K562 (cell line): ENCODE results near the gene FUCA1. TPM values are rescaled to one million over a fixed set of nuclear protein-coding genes. Genes with fewer than 3 reads are reported as not detected.

Experiments used
- ATAC-seq: fragments of 200-7000 bp; cut with Tn5 transposase; 3 replicates; pipeline ENCODE4 v1.9.1; 2020; ENCODE audit warnings: moderate library complexity
- BruUV-seq: library from RNA; stranded (reverse); fragments of 400-500 nt; replicated peaks from 2 replicates; lab custom pipeline; 2021; lab: Mats Ljungman, UMichigan
- CTCF ChIA-PET: fragments of 300-600 bp; formaldehyde crosslinking; extraction: SDS; loops from one replicate; lab custom pipeline; 2021; ENCODE audit warnings: low intra/inter-chr PET ratio; lab: Yijun Ruan, JAX
- POLR2A ChIA-PET: fragments of 300-600, 350-650 bp; sonication (Branson Sonifier 250); formaldehyde crosslinking; extraction: SDS; loops from one replicate; lab custom pipeline; 2021; ENCODE audit warnings: antibody characterized with exemption, inconsistent platforms; lab: Yijun Ruan, JAX
- DNase-seq, 4 experiments: peaks; one replicate each; pipeline versions ENCODE4 v3.0.0 to v3.0.0-alpha.2; 2011 to 2018; ENCODE audit warnings: low spot score in 3 of 4, mixed read lengths in 3 of 4; ENCODE audit errors: extremely low read depth in 1 of 4
- FAIRE-seq: peaks from 2 replicates; lab custom pipeline; 2011; peaks lifted over from hg19 to GRCh38; lab: Jason Lieb, UNC
- H2AFZ ChIP-seq: 2 replicates; pipeline ENCODE4 v1.6.0; 2011; ENCODE audit warnings: low read depth, low read length, control low read depth, inconsistent platforms
- H3K27ac ChIP-seq: fragments of 200-600 bp; 3 replicates; pipeline ENCODE4 v1.8.0; 2011; ENCODE audit warnings: low read depth, mild to moderate bottlenecking, control low read depth, inconsistent platforms, low read length, moderate library complexity, mixed read lengths; ENCODE audit errors: extremely low read depth
- H3K27me3 ChIP-seq, 2 experiments: fragments of 300-600 bp in 1 of 2; 2 replicates in 1 of 2; 3 replicates in 1 of 2; pipeline versions ENCODE4 v1.6.0 to v1.8.0; 2011; ENCODE audit warnings: inconsistent platforms in 2 of 2, low read length in 2 of 2, mild to moderate bottlenecking in 1 of 2, mixed read lengths in 1 of 2, moderate library complexity in 1 of 2; ENCODE audit not compliant: control insufficient read depth in 2 of 2, insufficient read depth in 2 of 2
- H3K36me3 ChIP-seq: fragments of 300-600 bp; 3 replicates; pipeline ENCODE4 v1.8.0; 2011; ENCODE audit warnings: mild to moderate bottlenecking, low read length, inconsistent platforms; ENCODE audit not compliant: control insufficient read depth, insufficient read depth
- H3K4me1 ChIP-seq, 2 experiments: fragments of 200-600 bp in 1 of 2; replicated peaks in 1 of 2; 2 replicates in 1 of 2; 3 replicates in 1 of 2; pipeline versions ENCODE4 v1.5.1 to v1.8.0; 2011; ENCODE audit warnings: inconsistent platforms in 2 of 2, low read length in 2 of 2, mild to moderate bottlenecking in 1 of 2, mixed read lengths in 1 of 2, moderate library complexity in 1 of 2; ENCODE audit not compliant: control insufficient read depth in 2 of 2, insufficient read depth in 2 of 2
- H3K4me2 ChIP-seq: 2 replicates; pipeline ENCODE4 v1.6.1; 2011; ENCODE audit warnings: low read length, control low read depth, inconsistent platforms, mixed read lengths; ENCODE audit not compliant: insufficient read depth
- H3K4me3 ChIP-seq: fragments of 200-600 bp; sonication (generic), shearing (Covaris generic); 2 replicates; pipeline ENCODE4 v1.5.1; 2016; ENCODE audit warnings: control low read depth, inconsistent platforms
- H3K79me2 ChIP-seq: fragments of 200-600 bp; 3 replicates; pipeline ENCODE4 v1.8.0; 2011; ENCODE audit warnings: low read length, inconsistent platforms; ENCODE audit not compliant: control insufficient read depth, insufficient read depth
- H3K9ac ChIP-seq, 2 experiments: 2 replicates each; pipeline versions ENCODE4 v1.6.0 to v1.6.1; 2011; ENCODE audit warnings: low read depth in 2 of 2, low read length in 2 of 2, control low read depth in 1 of 2, inconsistent platforms in 1 of 2, mild to moderate bottlenecking in 1 of 2, mixed read lengths in 1 of 2; ENCODE audit not compliant: insufficient read depth in 1 of 2
- H3K9me1 ChIP-seq: one replicate; pipeline ENCODE4 v1.6.0; 2011; ENCODE audit warnings: inconsistent platforms, mild to moderate bottlenecking, low read length, moderate library complexity; ENCODE audit not compliant: control insufficient read depth, insufficient read depth
- H3K9me3 ChIP-seq: replicated peaks from 2 replicates; pipeline ENCODE4 v1.5.1; 2011; ENCODE audit warnings: low read depth, low read length, inconsistent platforms; ENCODE audit not compliant: control insufficient read depth, insufficient read depth
- H4K20me1 ChIP-seq: replicated peaks from 2 replicates; pipeline ENCODE4 v1.6.1; 2011; ENCODE audit warnings: low read length, inconsistent platforms, mixed read lengths; ENCODE audit not compliant: control insufficient read depth, insufficient read depth
- COPS2 ChIP-seq: fragments of 450-650 bp; conservative IDR thresholded peaks from 2 replicates; pipeline ENCODE4 v1.6.1; 2016; ENCODE audit warnings: mild to moderate bottlenecking, moderate library complexity
- CREB1 ChIP-seq, 2 experiments: sonication (generic) in 1 of 2; formaldehyde crosslinking in 1 of 2; IDR thresholded peaks; 2 replicates each; pipeline versions ENCODE4 v1.6.1 to v1.8.0; 2012 to 2022; ENCODE audit warnings: inconsistent platforms in 1 of 2, mild to moderate bottlenecking in 1 of 2, missing genetic modification reagents in 1 of 2, moderate library complexity in 1 of 2
- DNMT1 ChIP-seq: fragments of 450-650 bp; IDR thresholded peaks from 2 replicates; pipeline ENCODE4 v1.6.1; 2016; ENCODE audit warnings: antibody characterized with exemption, mild to moderate bottlenecking
- E2F3 ChIP-seq: fragments of 250-450 bp; sonication (Bioruptor Pico); IDR thresholded peaks from 2 replicates; pipeline ENCODE4 v1.4.0; 2020; ENCODE audit warnings: mild to moderate bottlenecking
- FOXM1 ChIP-seq, 2 experiments: fragments of 450-650 bp in 1 of 2; sonication (generic) in 1 of 2; formaldehyde crosslinking in 1 of 2; IDR thresholded peaks; 2 replicates each; pipeline versions ENCODE4 v1.6.1 to v1.9.0; 2017 to 2022; ENCODE audit warnings: low read depth in 2 of 2, mild to moderate bottlenecking in 2 of 2, missing genetic modification reagents in 1 of 2, moderate library complexity in 1 of 2
- GABPB1 ChIP-seq: sonication (generic); formaldehyde crosslinking; IDR thresholded peaks from 2 replicates; pipeline ENCODE4 v1.8.0; 2022; ENCODE audit warnings: mild to moderate bottlenecking, missing genetic modification reagents
- HEY1 ChIP-seq: fragments of 250-450 bp; sonication (Bioruptor Pico); IDR thresholded peaks from 2 replicates; pipeline ENCODE4 v1.5.0; 2020; ENCODE audit warnings: mild to moderate bottlenecking, moderate library complexity, borderline replicate concordance
- HNRNPUL1 ChIP-seq: fragments of 200-400 bp; formaldehyde crosslinking; IDR thresholded peaks from 2 replicates; pipeline ENCODE4 v1.6.1; 2017; ENCODE audit warnings: low read length
- MAFK ChIP-seq: IDR thresholded peaks from 2 replicates; pipeline ENCODE4 v1.6.1; 2011; ENCODE audit warnings: low read length, improper control_type of control experiment
- MYBL2 ChIP-seq, 2 experiments: fragments of 450-650 bp in 1 of 2; sonication (generic) in 1 of 2; formaldehyde crosslinking in 1 of 2; IDR thresholded peaks; 2 replicates each; pipeline versions ENCODE4 v1.6.1 to v1.8.1; 2017 to 2022; ENCODE audit warnings: borderline replicate concordance in 1 of 2, inconsistent platforms in 1 of 2, low read depth in 1 of 2, mild to moderate bottlenecking in 1 of 2, missing genetic modification reagents in 1 of 2, moderate library complexity in 1 of 2
- PRMT5 ChIP-seq: sonication (generic); formaldehyde crosslinking; IDR thresholded peaks from 2 replicates; pipeline ENCODE4 v1.5.0; 2020; ENCODE audit warnings: missing genetic modification reagents
- RAD51 ChIP-seq: fragments of 450-650 bp; IDR thresholded peaks from 2 replicates; pipeline ENCODE4 v1.7.1; 2016; ENCODE audit warnings: low read depth, mild to moderate bottlenecking, borderline replicate concordance
- STAG1 ChIP-seq: sonication (generic); formaldehyde crosslinking; IDR thresholded peaks from 2 replicates; pipeline ENCODE4 v1.5.0; 2020; ENCODE audit warnings: missing genetic modification reagents, borderline replicate concordance
- ZBTB7A ChIP-seq: IDR thresholded peaks from 2 replicates; pipeline ENCODE4 v1.6.1; 2011; ENCODE audit warnings: low read depth, mild to moderate bottlenecking, low read length, moderate library complexity, borderline replicate concordance; ENCODE audit not compliant: control insufficient read depth
- ZNF408 ChIP-seq: fragments of 250-450 bp; sonication (Bioruptor Pico); IDR thresholded peaks from 2 replicates; pipeline ENCODE4 v1.4.0; 2020; ENCODE audit warnings: low read depth, mild to moderate bottlenecking, moderate library complexity
- ZNF57 ChIP-seq: fragments of 450-650 bp; formaldehyde crosslinking; IDR thresholded peaks from 2 replicates; pipeline ENCODE4 v1.4.0; 2020; ENCODE audit warnings: mild to moderate bottlenecking, moderate library complexity
- WGBS: fragments of 100-300 bp; shearing (Covaris generic); methylation state at CpG from one replicate; pipeline ENCODE4 v1.1.6; 2016; ENCODE audit warnings: low coverage, mixed read lengths; ENCODE audit not compliant: insufficient coverage; ENCODE audit errors: missing lambda C conversion rate; 5-methylcytosine and 5-hydroxymethylcytosine counted together
- in situ Hi-C: fragments of 300-500 bp; cut with MboI; formaldehyde crosslinking; loops from 4 replicates; pipeline ENCODE4 v1.15.0; 2018; ENCODE audit warnings: inconsistent platforms, mixed read lengths
- intact Hi-C: fragments of 100-400 bp; cut with micrococcal nuclease; formaldehyde crosslinking; loops from 2 replicates; pipeline ENCODE4 v1.14.2; 2022
- polyA plus RNA-seq, 8 experiments: library from polyadenylated mRNA; depleted of rRNA in 4 of 8; stranded (reverse) in 5 of 8; unstranded in 3 of 8; fragments of >200 nt; fragmentation: Nextera tagmentation in 2 of 8; fragmentation: Illumina TruSeq in 1 of 8; extraction: Ambion mirVana in 2 of 8; extraction: Trizol in 1 of 8; gene quantifications; 2 replicates each; pipeline versions ENCODE4 v1.2.1 to v1.2.3, GENCODE V29; 2011 to 2014; ENCODE audit warnings: inconsistent platforms in 1 of 8, missing spikeins in 1 of 8
- total RNA-seq, 7 experiments: library from RNA; depleted of rRNA in 6 of 7; stranded (reverse); fragments of >200 nt in 6 of 7; fragmentation: Illumina TruSeq in 2 of 7; extraction: Trizol in 2 of 7; gene quantifications; 2 replicates each; pipeline versions ENCODE4 v1.2.1 to v1.2.3, GENCODE V29; 2011 to 2021; ENCODE audit warnings: low replicate concordance in 1 of 7
- TF ChIP-seq, protein P1 (sequence below): fragments of 250-450 bp; sonication (Bioruptor Pico); IDR thresholded peaks from 2 replicates; pipeline ENCODE4 v1.5.1; 2021; ENCODE audit warnings: mild to moderate bottlenecking
- TF ChIP-seq, protein P2 (sequence below): fragments of 250-450 bp; sonication (Bioruptor Pico); IDR thresholded peaks from 2 replicates; pipeline ENCODE4 v1.5.0; 2020; ENCODE audit warnings: mild to moderate bottlenecking
- TF ChIP-seq, protein P3 (sequence below): sonication (generic); formaldehyde crosslinking; IDR thresholded peaks from 2 replicates; pipeline ENCODE4 v1.8.0; 2022; ENCODE audit warnings: missing genetic modification reagents, mild to moderate bottlenecking, borderline replicate concordance

Gene FUCA1
- total and polyA plus RNA-seq, 9 of the 15 experiments (the other 6 are each of a cell fraction or from before 2014, with no cell fraction given), result 7.0 to 20.5 (median 13.5) TPM

DNA sequence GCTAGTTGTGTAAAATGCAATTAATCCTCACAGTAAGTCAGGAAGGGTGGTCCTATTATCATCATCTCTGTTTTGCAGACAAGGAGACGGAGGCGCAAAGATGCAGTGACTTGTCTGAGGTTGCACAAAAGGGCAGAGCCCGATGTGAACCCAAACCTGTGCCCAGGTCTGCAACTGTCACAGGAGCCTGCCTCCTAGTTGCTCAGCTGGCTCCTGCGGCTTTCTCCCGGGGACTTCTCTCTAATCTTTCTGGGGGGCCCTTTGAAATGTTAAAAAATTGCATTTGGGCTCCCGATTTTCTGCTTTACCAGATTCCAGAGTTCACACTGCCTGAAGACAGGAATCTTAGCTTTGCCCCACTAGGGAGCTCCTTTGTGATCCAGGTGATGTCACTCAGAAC is 35.7 kb upstream of the FUCA1 start:
- H3K4me1 ChIP-seq, result peaks cover 10 to 13% of the 10 kb centered on the region in 2 experiments; a peak in 4 of 5 replicates

More for the DNA sequence above, 35.7 kb upstream of the FUCA1 start:
- intact Hi-C loops, result no loop called here
- Histone ChIP-seq H3K79me2 (no peaks in the 10 kb centered on the region), H3K9ac (no peak overlapping the region), H4K20me1 (no peaks in the 10 kb centered on the region), H2AFZ (no peak overlapping the region), H3K27ac (no peak overlapping the region), H3K27me3 (0 out of 5 replicates have a peak, but pooled peaks cover 0 to 7% of the 10 kb centered on the region in 2 experiments), H3K9me3 (no peaks in the 10 kb centered on the region), H3K4me2 (no peak overlapping the region), H3K9me1 (no peaks in the 10 kb centered on the region), H3K36me3 (no peaks in the 10 kb centered on the region), H3K4me3 (no peak overlapping the region)
- ChIA-PET CTCF (interaction anchor here (0.6 kb wide), 1 partner anchor 176 kb away, joined by 3 read pairs; no protein-coding TSS in a partner anchor), POLR2A (interaction anchor here (0.6 to 1.1 kb wide), 3 partner anchors 12 to 1854 kb away, joined by 3 to 6 read pairs (median 3); no protein-coding TSS in a partner anchor)
- WGBS, result 38% methylated on average over 6 of the region's 6 CpGs
- in situ Hi-C loops, result no loop called here
- FAIRE-seq, result no peak
- TF ChIP-seq ZNF57 (CRISPR knock-in tag) (no peak), PRMT5 (CRISPR knock-in tag) (no peak), MYBL2 (IDR thresholded peaks at IDR 0.05; ENCODE audit: low read depth) (no peak), MYBL2 (CRISPR knock-in tag; IDR thresholded peaks at IDR 0.05; ENCODE audit: borderline replicate concordance) (no peak), ZNF408 (CRISPR knock-in tag) (no peak), ZBTB7A (no peak), MAFK (no peak), DNMT1 (no peak), RAD51 (no peak), COPS2 (no peak), E2F3 (no peak), HEY1 (CRISPR knock-in tag) (no peak), GABPB1 (CRISPR knock-in tag) (no peak), STAG1 (CRISPR knock-in tag) (no peak), FOXM1 (IDR thresholded peaks at IDR 0.05; ENCODE audit: low read depth) (no peak), FOXM1 (CRISPR knock-in tag; IDR thresholded peaks at IDR 0.05; ENCODE audit: low read depth) (no peak), HNRNPUL1 (no peak), CREB1 (IDR thresholded peaks at IDR 0.05) (no peak), CREB1 (CRISPR knock-in tag; IDR thresholded peaks at IDR 0.05) (no peak)
- TF ChIP-seq, protein P1, sequence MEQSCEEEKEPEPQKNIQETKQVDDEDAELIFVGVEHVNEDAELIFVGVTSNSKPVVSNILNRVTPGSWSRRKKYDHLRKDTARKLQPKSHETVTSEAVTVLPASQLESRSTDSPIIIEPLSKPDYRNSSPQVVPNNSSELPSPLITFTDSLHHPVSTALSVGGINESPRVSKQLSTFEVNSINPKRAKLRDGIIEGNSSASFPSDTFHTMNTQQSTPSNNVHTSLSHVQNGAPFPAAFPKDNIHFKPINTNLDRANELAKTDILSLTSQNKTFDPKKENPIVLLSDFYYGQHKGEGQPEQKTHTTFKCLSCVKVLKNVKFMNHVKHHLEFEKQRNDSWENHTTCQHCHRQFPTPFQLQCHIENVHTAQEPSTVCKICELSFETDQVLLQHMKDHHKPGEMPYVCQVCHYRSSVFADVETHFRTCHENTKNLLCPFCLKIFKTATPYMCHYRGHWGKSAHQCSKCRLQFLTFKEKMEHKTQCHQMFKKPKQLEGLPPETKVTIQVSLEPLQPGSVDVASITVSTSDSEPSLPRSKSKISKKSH (CRISPR knock-in tag), result no peak
- TF ChIP-seq, protein P2, sequence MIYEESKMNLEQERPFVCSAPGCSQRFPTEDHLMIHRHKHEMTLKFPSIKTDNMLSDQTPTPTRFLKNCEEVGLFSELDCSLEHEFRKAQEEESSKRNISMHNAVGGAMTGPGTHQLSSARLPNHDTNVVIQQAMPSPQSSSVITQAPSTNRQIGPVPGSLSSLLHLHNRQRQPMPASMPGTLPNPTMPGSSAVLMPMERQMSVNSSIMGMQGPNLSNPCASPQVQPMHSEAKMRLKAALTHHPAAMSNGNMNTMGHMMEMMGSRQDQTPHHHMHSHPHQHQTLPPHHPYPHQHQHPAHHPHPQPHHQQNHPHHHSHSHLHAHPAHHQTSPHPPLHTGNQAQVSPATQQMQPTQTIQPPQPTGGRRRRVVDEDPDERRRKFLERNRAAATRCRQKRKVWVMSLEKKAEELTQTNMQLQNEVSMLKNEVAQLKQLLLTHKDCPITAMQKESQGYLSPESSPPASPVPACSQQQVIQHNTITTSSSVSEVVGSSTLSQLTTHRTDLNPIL (CRISPR knock-in tag), result no peak
- TF ChIP-seq, protein P3, sequence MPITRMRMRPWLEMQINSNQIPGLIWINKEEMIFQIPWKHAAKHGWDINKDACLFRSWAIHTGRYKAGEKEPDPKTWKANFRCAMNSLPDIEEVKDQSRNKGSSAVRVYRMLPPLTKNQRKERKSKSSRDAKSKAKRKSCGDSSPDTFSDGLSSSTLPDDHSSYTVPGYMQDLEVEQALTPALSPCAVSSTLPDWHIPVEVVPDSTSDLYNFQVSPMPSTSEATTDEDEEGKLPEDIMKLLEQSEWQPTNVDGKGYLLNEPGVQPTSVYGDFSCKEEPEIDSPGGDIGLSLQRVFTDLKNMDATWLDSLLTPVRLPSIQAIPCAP (CRISPR knock-in tag), result no peak
- ATAC-seq, result no peak
- DNase-seq, result no peak
- no TSS peak for BruUV-seq
